Measurements from ENCODE around the gene TPRG1. TPM values are rescaled to one million over a fixed set of nuclear protein-coding genes. Genes with fewer than 3 reads are reported as not detected.

Gene TPRG1
- total and polyA plus RNA-seq, 9 of the 15 experiments (the other 6 are each of a cell fraction or from before 2014, with no cell fraction given), result 0.01 TPM; not detected in 8

DNA sequence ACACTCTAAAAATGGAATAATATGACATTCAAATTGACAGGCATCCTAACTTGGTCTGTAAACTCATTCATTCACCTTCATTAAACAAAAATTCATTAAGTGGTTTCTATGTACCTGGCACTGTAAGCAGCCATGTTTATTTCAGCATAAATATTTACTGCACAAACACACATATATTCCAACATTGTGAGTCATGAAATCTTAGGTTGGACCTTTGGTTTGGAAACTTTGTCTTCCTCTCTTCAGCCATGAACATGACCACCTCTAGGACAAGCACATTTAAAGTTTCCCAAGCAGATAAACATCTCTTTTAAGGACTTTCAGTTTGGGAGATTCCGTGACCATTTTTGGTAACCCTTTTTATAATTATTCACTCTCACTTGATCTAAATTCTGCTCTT lies 131.8 kb downstream of the TPRG1 start:
- Histone ChIP-seq H3K9me3 (replicated peaks; ENCODE audit: control insufficient read depth, insufficient read depth, low read depth, low read length) (0 out of 2 replicates have a peak, but pooled peaks cover 2% of the 10 kb centered on the region), H3K36me3 (ENCODE audit: control insufficient read depth, insufficient read depth, low read length) (no peaks in the 10 kb centered on the region), H3K27ac (ENCODE audit: extremely low read depth, low read depth, low read length) (no peak overlapping the region), H2AFZ (ENCODE audit: low read depth, low read length) (no peak overlapping the region), H3K4me3 (no peak overlapping the region), H3K9ac (ENCODE audit: insufficient read depth in 1 of 2, low read depth in 2 of 2, low read length in 2 of 2) (no peak overlapping the region), H3K4me2 (ENCODE audit: insufficient read depth, low read length) (no peak overlapping the region), H3K79me2 (ENCODE audit: control insufficient read depth, insufficient read depth, low read length) (no peaks in the 10 kb centered on the region), H4K20me1 (replicated peaks; ENCODE audit: control insufficient read depth, insufficient read depth, low read length) (no peaks in the 10 kb centered on the region), H3K27me3 (ENCODE audit: control insufficient read depth in 2 of 2, insufficient read depth in 2 of 2, low read length in 2 of 2) (no peaks in the 10 kb centered on the region), H3K4me1 (replicated peaks in 1 of 2; ENCODE audit: control insufficient read depth in 2 of 2, insufficient read depth in 2 of 2, low read length in 2 of 2) (no peaks in the 10 kb centered on the region), H3K9me1 (ENCODE audit: control insufficient read depth, insufficient read depth, low read length) (no peaks in the 10 kb centered on the region)
- intact Hi-C loops (cut with micrococcal nuclease), result no loop called here
- no peak for TF ChIP-seq SREBF2 (CRISPR knock-in tag; IDR thresholded peaks at IDR 0.05)
- no peak for TF ChIP-seq NEUROD1 (IDR thresholded peaks at IDR 0.05; ENCODE audit: borderline replicate concordance, low read depth, low read length, partially characterized antibody)
- no TSS peak for BruUV-seq (replicated peaks)
- no peak for FAIRE-seq
- WGBS (ENCODE audit: insufficient coverage, low coverage, missing lambda C conversion rate), result 8% methylated on average over 1 of the region's 1 CpG
- ATAC-seq, result no peak
- DNase-seq (ENCODE audit: extremely low read depth in 1 of 4, low spot score in 3 of 4), result no peak
- ChIA-PET POLR2A (no interaction called here), CTCF (ENCODE audit: low intra/inter-chr PET ratio) (no interaction called here)
- in situ Hi-C loops (cut with MboI), result no loop called here

- H2AFZ ChIP-seq (ENCODE audit: low read depth, low read length), result no peak overlapping the region
- no peak for ATAC-seq
- intact Hi-C loops (cut with micrococcal nuclease) (no loop called here), in situ Hi-C loops (cut with MboI) (no loop called here)
- no peaks in the 10 kb centered on the region for H3K36me3 ChIP-seq (ENCODE audit: control insufficient read depth, insufficient read depth, low read length)
- DNase-seq (ENCODE audit: extremely low read depth in 1 of 4, low spot score in 3 of 4), result no peak
- no peaks in the 10 kb centered on the region for H3K79me2 ChIP-seq (ENCODE audit: control insufficient read depth, insufficient read depth, low read length)
- no peak overlapping the region for H3K27ac ChIP-seq (ENCODE audit: extremely low read depth, low read depth, low read length)
- H3K27me3 ChIP-seq (ENCODE audit: control insufficient read depth in 2 of 2, insufficient read depth in 2 of 2, low read length in 2 of 2), result no peaks in the 10 kb centered on the region
- FAIRE-seq, result no peak
- BruUV-seq (replicated peaks), result no TSS peak
- no peaks in the 10 kb centered on the region for H4K20me1 ChIP-seq (replicated peaks; ENCODE audit: control insufficient read depth, insufficient read depth, low read length)
- H3K9ac ChIP-seq (ENCODE audit: insufficient read depth in 1 of 2, low read depth in 2 of 2, low read length in 2 of 2), result no peak overlapping the region
- no peak overlapping the region for H3K4me3 ChIP-seq
- CTCF ChIA-PET (ENCODE audit: low intra/inter-chr PET ratio), result no interaction called here
- no peaks in the 10 kb centered on the region for H3K9me1 ChIP-seq (ENCODE audit: control insufficient read depth, insufficient read depth, low read length)
- POLR2A ChIA-PET, result no interaction called here
- H3K4me1 ChIP-seq (replicated peaks in 1 of 2; ENCODE audit: control insufficient read depth in 2 of 2, insufficient read depth in 2 of 2, low read length in 2 of 2), result no peaks in the 10 kb centered on the region
- peaks cover 2% of the 10 kb centered on the region; the same call in 1 of the 2 replicates for H3K9me3 ChIP-seq (replicated peaks; ENCODE audit: control insufficient read depth, insufficient read depth, low read depth, low read length)
- H3K4me2 ChIP-seq (ENCODE audit: insufficient read depth, low read length), result no peak overlapping the region
- WGBS (ENCODE audit: insufficient coverage, low coverage, missing lambda C conversion rate), result 3% methylated on average over 10 of the region's 10 CpGs
- TF ChIP-seq PRMT5 (CRISPR knock-in tag; IDR thresholded peaks at IDR 0.05), result no peak
- TF ChIP-seq, protein P1, sequence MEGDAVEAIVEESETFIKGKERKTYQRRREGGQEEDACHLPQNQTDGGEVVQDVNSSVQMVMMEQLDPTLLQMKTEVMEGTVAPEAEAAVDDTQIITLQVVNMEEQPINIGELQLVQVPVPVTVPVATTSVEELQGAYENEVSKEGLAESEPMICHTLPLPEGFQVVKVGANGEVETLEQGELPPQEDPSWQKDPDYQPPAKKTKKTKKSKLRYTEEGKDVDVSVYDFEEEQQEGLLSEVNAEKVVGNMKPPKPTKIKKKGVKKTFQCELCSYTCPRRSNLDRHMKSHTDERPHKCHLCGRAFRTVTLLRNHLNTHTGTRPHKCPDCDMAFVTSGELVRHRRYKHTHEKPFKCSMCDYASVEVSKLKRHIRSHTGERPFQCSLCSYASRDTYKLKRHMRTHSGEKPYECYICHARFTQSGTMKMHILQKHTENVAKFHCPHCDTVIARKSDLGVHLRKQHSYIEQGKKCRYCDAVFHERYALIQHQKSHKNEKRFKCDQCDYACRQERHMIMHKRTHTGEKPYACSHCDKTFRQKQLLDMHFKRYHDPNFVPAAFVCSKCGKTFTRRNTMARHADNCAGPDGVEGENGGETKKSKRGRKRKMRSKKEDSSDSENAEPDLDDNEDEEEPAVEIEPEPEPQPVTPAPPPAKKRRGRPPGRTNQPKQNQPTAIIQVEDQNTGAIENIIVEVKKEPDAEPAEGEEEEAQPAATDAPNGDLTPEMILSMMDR (IDR thresholded peaks at IDR 0.05 in 2 of 3, conservative IDR thresholded peaks at IDR 0.05 in 1 of 3; ENCODE audit: insufficient read depth in 2 of 3, low read depth in 1 of 3, low read length in 3 of 3), result no peak
- TF ChIP-seq BCOR (IDR thresholded peaks at IDR 0.05), result no peak
- no peak for TF ChIP-seq NFE2L1 (tag; IDR thresholded peaks at IDR 0.05; ENCODE audit: borderline replicate concordance, low read depth)
- TF ChIP-seq ZNF586 (CRISPR knock-in tag; conservative IDR thresholded peaks at IDR 0.05), result no peak
- TF ChIP-seq HCFC1 (IDR thresholded peaks at IDR 0.05; ENCODE audit: low read depth, low read length), result no peak
- no peak for TF ChIP-seq C11orf30 (IDR thresholded peaks at IDR 0.05; ENCODE audit: low read depth)
- TF ChIP-seq, protein P2, sequence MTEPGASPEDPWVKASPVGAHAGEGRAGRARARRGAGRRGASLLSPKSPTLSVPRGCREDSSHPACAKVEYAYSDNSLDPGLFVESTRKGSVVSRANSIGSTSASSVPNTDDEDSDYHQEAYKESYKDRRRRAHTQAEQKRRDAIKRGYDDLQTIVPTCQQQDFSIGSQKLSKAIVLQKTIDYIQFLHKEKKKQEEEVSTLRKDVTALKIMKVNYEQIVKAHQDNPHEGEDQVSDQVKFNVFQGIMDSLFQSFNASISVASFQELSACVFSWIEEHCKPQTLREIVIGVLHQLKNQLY (CRISPR knock-in tag; conservative IDR thresholded peaks at IDR 0.05), result no peak
- no peak for TF ChIP-seq ZBTB9 (CRISPR knock-in tag; IDR thresholded peaks at IDR 0.05)
Measured at GRCh38 chr3:189304465-189305351, 132.9 kb downstream of the TPRG1 start.

Measured in K562 (cell line).